Testis (tissue), 3 donors: ENCODE results near the gene ERP27. TPM values are rescaled to one million over a fixed set of nuclear protein-coding genes. Genes with fewer than 3 reads are reported as not detected.

Experiments used
- DNase-seq: peaks from one replicate; pipeline ENCODE4 v3.0.0-alpha.2; 2019
- H3K27ac ChIP-seq, 2 donors: fragments of 200-600 bp; sonication (generic); one replicate each; pipeline ENCODE4 v1.5.1; 2019
- H3K27me3 ChIP-seq: fragments of 200-600 bp; sonication (generic); one replicate; pipeline ENCODE4 v1.5.1; 2019
- H3K36me3 ChIP-seq: fragments of 200-600 bp; sonication (generic); one replicate; pipeline ENCODE4 v1.5.1; 2017; ENCODE audit warnings: low read depth; ENCODE audit errors: missing control alignments
- H3K4me1 ChIP-seq: fragments of 200-600 bp; sonication (generic); one replicate; pipeline ENCODE4 v1.5.1; 2019
- H3K4me3 ChIP-seq, 2 donors: fragments of 200-600 bp; sonication (generic); one replicate each; pipeline ENCODE4 v1.5.1; 2017 to 2019
- H3K9me3 ChIP-seq: fragments of 200-600 bp; sonication (generic); one replicate; pipeline ENCODE4 v1.5.1; 2017
- POLR2A ChIP-seq: fragments of 450-650 bp; IDR thresholded peaks from one replicate; pipeline ENCODE4 v1.6.1; 2017; ENCODE audit warnings: antibody characterized with exemption, mild to moderate bottlenecking, moderate library complexity
- WGBS, 2 donors: methylation state at CpG; one replicate each; pipeline ENCODE4 v1.1.5; 2018; 5-methylcytosine and 5-hydroxymethylcytosine counted together
- intact Hi-C: fragments of 100-400 bp; cut with DNase I; formaldehyde crosslinking; loops from one replicate; pipeline ENCODE4 v1.15.1; 2023; ENCODE audit warnings: low total_unique reads
- polyA plus RNA-seq: library from polyadenylated mRNA; stranded (reverse); fragments of 350-450 nt; fragmentation: Illumina TruSeq; extraction: RNeasy Lipid Tissue Mini Kit (QIAGEN cat#74804); gene quantifications from one replicate; pipeline ENCODE4 v1.2.3, GENCODE V29; 2014; ENCODE audit warnings: low read depth, low replicate concordance; ENCODE audit not compliant: insufficient read depth
- total RNA-seq, 2 donors: library from RNA; depleted of rRNA; stranded (reverse); fragments of >200 nt; gene quantifications; one replicate each; pipeline ENCODE4 v1.2.3, GENCODE V29; 2016
- TF ChIP-seq, protein P1 (sequence below), 3 experiments: fragments of 450-650 bp in 2 of 3; fragments of 200-600 bp in 1 of 3; sonication (generic) in 1 of 3; IDR thresholded peaks; one replicate each; pipeline ENCODE4 v1.5.1; 2016 to 2019; ENCODE audit warnings: antibody characterized with exemption in 3 of 3, mild to moderate bottlenecking in 2 of 3, moderate library complexity in 1 of 3

Gene ERP27
- total and polyA plus RNA-seq, 3 donors from 2014 or later, result 0.12 to 0.39 (median 0.34) TPM

DNA sequence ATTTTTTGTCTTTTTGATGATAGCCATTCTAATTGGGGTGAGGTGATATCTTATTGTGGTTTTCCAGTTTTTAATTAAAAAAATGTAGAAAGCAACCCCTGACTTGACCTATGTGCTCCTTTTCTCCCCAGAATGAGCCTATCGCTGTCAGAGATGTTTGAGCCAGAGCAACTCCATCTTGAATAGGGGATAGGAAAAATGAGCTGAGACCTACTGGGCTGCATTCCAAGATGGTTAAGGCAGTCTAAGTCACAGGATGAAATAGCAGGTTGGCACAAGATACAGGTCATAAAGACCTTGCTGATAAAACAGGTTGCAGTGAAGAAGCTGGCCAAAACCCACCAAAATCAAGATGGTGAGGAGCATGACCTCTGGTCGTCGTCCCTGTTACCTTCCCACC lies 13.8 kb downstream of the ERP27 start:
- Histone ChIP-seq H3K36me3 (no peaks in the 10 kb centered on the region), H3K4me1 (peaks cover 5% of the 10 kb centered on the region), H3K9me3 (no peaks in the 10 kb centered on the region), H3K27ac (no peak overlapping the region), H3K4me3 (no peak overlapping the region), H3K27me3 (no peaks in the 10 kb centered on the region)
- intact Hi-C loops, result no loop called here
- 87 to 93% methylated on average over 3 of the region's 3 CpGs for WGBS, 2 donors
- no peak for DNase-seq
- TF ChIP-seq, protein P1, sequence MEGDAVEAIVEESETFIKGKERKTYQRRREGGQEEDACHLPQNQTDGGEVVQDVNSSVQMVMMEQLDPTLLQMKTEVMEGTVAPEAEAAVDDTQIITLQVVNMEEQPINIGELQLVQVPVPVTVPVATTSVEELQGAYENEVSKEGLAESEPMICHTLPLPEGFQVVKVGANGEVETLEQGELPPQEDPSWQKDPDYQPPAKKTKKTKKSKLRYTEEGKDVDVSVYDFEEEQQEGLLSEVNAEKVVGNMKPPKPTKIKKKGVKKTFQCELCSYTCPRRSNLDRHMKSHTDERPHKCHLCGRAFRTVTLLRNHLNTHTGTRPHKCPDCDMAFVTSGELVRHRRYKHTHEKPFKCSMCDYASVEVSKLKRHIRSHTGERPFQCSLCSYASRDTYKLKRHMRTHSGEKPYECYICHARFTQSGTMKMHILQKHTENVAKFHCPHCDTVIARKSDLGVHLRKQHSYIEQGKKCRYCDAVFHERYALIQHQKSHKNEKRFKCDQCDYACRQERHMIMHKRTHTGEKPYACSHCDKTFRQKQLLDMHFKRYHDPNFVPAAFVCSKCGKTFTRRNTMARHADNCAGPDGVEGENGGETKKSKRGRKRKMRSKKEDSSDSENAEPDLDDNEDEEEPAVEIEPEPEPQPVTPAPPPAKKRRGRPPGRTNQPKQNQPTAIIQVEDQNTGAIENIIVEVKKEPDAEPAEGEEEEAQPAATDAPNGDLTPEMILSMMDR (IDR thresholded peaks at IDR 0.05), result no peak
- no peak for TF ChIP-seq POLR2A

DNA sequence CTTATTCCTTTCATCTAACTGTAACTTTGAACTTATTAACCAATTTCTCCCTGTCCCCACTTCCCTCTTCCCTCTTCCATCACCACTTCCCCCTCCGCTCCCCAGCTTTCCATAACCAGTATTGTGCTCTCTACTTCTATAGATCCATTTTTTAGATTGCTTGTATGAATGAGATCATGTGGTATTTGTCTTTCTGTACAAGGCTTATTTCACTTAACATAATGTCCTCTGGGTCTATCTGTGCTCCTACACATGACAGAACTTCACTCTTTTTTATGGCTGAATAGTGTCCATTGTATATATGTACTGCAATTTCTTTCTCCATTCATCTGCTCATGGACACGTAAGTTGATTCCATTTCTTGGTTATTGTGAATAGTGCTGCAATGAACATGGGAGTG lies 14.4 kb downstream of the ERP27 start:
- TF ChIP-seq, protein P1 (IDR thresholded peaks at IDR 0.05), result no peak
- TF ChIP-seq POLR2A, result no peak
- Histone ChIP-seq H3K27ac (no peak overlapping the region), H3K4me1 (peaks cover 3% of the 10 kb centered on the region), H3K4me3 (no peak overlapping the region), H3K27me3 (no peaks in the 10 kb centered on the region), H3K36me3 (no peaks in the 10 kb centered on the region), H3K9me3 (no peaks in the 10 kb centered on the region)
- 94 to 96% methylated on average over 2 of the region's 2 CpGs for WGBS, 2 donors
- DNase-seq, result no peak
- intact Hi-C loops, result no loop called here

DNA sequence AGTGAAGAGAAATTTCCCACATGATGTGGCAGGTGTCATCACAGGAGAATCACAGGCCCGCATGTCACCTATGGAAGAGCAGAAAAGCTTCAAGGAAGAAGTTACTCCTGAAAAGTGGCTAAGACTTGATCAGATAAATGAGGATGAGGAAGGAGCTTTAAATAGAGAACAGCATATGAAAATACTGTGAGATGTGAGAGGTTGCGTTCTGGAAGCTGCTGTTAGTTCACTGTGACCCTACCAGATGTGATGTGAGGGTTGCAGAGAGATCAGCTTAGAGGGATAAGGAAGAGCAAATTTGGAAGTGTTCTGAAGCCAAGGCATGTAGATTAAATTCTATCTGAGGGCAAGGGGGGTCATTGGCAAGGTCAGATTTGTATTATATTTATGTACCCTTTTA lies 17.1 kb downstream of the ERP27 start:
- 76 to 82% methylated on average over 2 of the region's 2 CpGs for WGBS, 2 donors

DNA sequence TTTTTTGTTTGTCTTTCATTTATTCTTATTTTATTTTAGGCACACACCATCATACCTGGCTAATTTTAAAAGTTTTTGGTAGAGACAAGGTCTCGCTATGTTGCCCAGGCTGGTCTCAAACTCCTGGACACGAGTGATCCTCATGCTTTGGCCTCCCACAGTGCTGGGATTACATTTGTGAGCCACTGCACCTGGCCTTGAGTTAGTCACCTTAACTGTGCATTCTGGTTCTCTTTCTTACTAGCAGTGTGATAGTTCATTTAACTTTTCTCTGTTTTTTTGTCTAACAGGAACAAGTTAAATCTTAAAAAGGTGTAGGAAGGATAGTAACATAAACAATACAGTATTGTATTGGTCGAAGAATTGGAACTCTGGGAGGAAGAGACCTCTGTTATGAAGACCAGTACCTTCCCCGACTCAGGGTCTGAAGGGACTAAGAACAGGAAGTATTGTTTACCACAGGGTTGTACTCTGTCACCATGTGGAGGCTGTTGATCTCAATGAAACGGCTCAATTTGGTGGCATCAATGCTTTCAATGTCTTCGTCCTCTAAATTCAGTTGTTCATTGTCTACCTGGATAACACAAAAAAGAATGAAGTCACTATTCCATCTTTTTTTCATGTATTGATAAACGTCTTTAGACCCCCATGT lies 17.7 kb downstream of the ERP27 start:
- no peaks in the 10 kb centered on the region for H3K9me3 ChIP-seq
- H3K4me3 ChIP-seq, result no peak overlapping the region
- intact Hi-C loops, result no loop called here
- no peak for DNase-seq
- H3K36me3 ChIP-seq, result no peaks in the 10 kb centered on the region
- H3K27me3 ChIP-seq, result no peaks in the 10 kb centered on the region
- 83 to 84% methylated on average over 7 of the region's 7 CpGs for whole genome bisulfite sequencing, 2 donors
- TF ChIP-seq, protein P1 (IDR thresholded peaks at IDR 0.05), result no peak
- TF ChIP-seq POLR2A, result no peak
- H3K27ac ChIP-seq, result no peak overlapping the region
- H3K4me1 ChIP-seq, result no peaks in the 10 kb centered on the region

More for the DNA sequence above, 17.1 kb downstream of the ERP27 start:
- TF ChIP-seq, protein P1 (IDR thresholded peaks at IDR 0.05), result no peak
- no peak for TF ChIP-seq POLR2A
- Histone ChIP-seq H3K9me3 (no peaks in the 10 kb centered on the region), H3K27me3 (no peaks in the 10 kb centered on the region), H3K4me3 (no peak overlapping the region), H3K27ac (no peak overlapping the region), H3K4me1 (no peaks in the 10 kb centered on the region), H3K36me3 (no peaks in the 10 kb centered on the region)
- intact Hi-C loops, result no loop called here
- no peak for DNase-seq

DNA sequence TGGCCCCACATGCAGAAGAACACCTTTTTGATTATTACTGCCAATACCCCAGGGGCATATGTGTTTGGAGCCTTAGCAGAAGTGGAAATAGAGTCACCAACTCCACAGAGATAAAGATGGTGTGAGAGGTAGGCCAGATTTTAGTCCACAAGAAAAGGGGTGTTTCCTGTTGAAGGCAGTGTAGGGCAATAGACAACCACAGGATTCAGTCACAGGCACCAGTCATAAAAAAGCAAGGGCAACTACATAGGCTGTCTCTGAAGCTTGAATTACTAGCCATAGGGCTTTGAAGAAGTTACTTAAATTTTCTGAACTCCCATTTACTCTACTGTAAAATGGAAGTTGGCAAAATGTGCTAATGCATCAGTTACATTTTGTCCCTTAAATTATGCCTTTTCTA lies 18.9 kb downstream of the ERP27 start:
- Histone ChIP-seq H3K27me3 (no peaks in the 10 kb centered on the region), H3K9me3 (no peaks in the 10 kb centered on the region), H3K27ac (no peak overlapping the region), H3K36me3 (no peaks in the 10 kb centered on the region), H3K4me1 (no peaks in the 10 kb centered on the region), H3K4me3 (no peak overlapping the region)
- intact Hi-C loops, result no loop called here
- no peak for DNase-seq
- no peak for TF ChIP-seq POLR2A
- TF ChIP-seq, protein P1 (IDR thresholded peaks at IDR 0.05), result no peak
